A549 treated with AZD9567 at 1 μM for 4 hours (cell line): Measurements from ENCODE around the gene CCDC179. TPM values are rescaled to one million over a fixed set of nuclear protein-coding genes. Genes with fewer than 3 reads are reported as not detected.

Source experiments
- total RNA-seq: library from RNA; stranded (reverse); fragments of 200-300 nt; extraction: Qiagen RNA extraction; gene quantifications from 5 replicates; pipeline ENCODE4 v1.2.3, GENCODE V29; 2022; ENCODE audit not compliant: insufficient read depth

The CCDC179 gene
- total RNA-seq, result not detected in 5 replicates

GRCh38 chr11:22860241-22860640 lies at the start of gene CCDC179:
Gene CCDC179 (minus strand): TSS chr11:22860474. CDS start chr11:22860421, 53 bp downstream.

GRCh38 chr11:22829231-22830081 lies 30.8 kb downstream of the CCDC179 start, which contains the start of gene SVIP:
Gene SVIP (minus strand): TSS chr11:22829801. CDS start chr11:22829748, 53 bp downstream.

Other genes with a start within 250 kb of the CCDC179 start
- gene FANCF, start 234.7 kb downstream of the CCDC179 start, total RNA-seq, result 6.0 to 10.8 TPM (median 8.2 TPM) in 5 replicates
- gene GAS2, start 193.9 kb downstream of the CCDC179 start, total RNA-seq, result 0.65 to 1.2 TPM (median 1.0 TPM) in 4 of 5 replicates, not detected in the other
- gene SVIP, start 30.7 kb downstream of the CCDC179 start, total RNA-seq, result 3.9 to 16.0 TPM (median 14.3 TPM) in 5 replicates